IMR-90 (cell line): ENCODE results near the gene AHR. TPM values are rescaled to one million over a fixed set of nuclear protein-coding genes. Genes with fewer than 3 reads are reported as not detected.
A peak's percentile ranks its signal among the peaks of the same experiment; 100 is the strongest.

Experiments used
- ATAC-seq: fragments of 200-7000 bp; cut with Tn5 transposase; 2 replicates; pipeline ENCODE4 v1.9.1; 2020; ENCODE audit warnings: low read depth, mild to moderate bottlenecking, moderate library complexity
- BruUV-seq: library from RNA; stranded (reverse); fragments of 400-500 nt; replicated peaks from 2 replicates; lab custom pipeline; 2021; lab: Mats Ljungman, UMichigan
- CTCF ChIA-PET: fragments of 300-600 bp; formaldehyde crosslinking; extraction: SDS; loops from one replicate; lab custom pipeline; 2021; ENCODE audit warnings: antibody characterized with exemption; lab: Yijun Ruan, JAX
- POLR2A ChIA-PET: fragments of 300-600 bp; sonication (Branson Sonifier 250); formaldehyde crosslinking; loops from one replicate; lab custom pipeline; 2022; ENCODE audit warnings: antibody characterized with exemption; ENCODE audit not compliant: unreplicated experiment; lab: Charles Lee
- DNase-seq: peaks from one replicate; pipeline ENCODE4 v3.0.0; 2013
- H2AFZ ChIP-seq: replicated peaks from 2 replicates; pipeline ENCODE3; 2013; ENCODE audit warnings: low read length, mild to moderate bottlenecking; ENCODE audit not compliant: poor library complexity
- H2AK5ac ChIP-seq: 2 replicates; pipeline ENCODE4 v1.6.1; 2013; ENCODE audit warnings: low read depth, low read length, inconsistent platforms
- H2AK9ac ChIP-seq: replicated peaks from 2 replicates; pipeline ENCODE3; 2013; ENCODE audit warnings: mild to moderate bottlenecking, low read depth, low read length, moderate library complexity; ENCODE audit not compliant: poor library complexity
- H2BK120ac ChIP-seq: 2 replicates; pipeline ENCODE4 v1.6.1; 2013; ENCODE audit warnings: low read depth, low read length, inconsistent platforms
- H2BK15ac ChIP-seq: 3 replicates; pipeline ENCODE4 v1.6.1; 2013; ENCODE audit warnings: low read depth, low read length, inconsistent platforms
- H2BK20ac ChIP-seq: 2 replicates; pipeline ENCODE4 v1.6.1; 2013; ENCODE audit warnings: low read depth, mild to moderate bottlenecking, inconsistent platforms, low read length, moderate library complexity
- H2BK5ac ChIP-seq: 2 replicates; pipeline ENCODE4 v1.6.1; 2013; ENCODE audit warnings: mild to moderate bottlenecking, low read depth, low read length, inconsistent platforms; ENCODE audit not compliant: poor library complexity, severe bottlenecking
- H3K14ac ChIP-seq: replicated peaks from 2 replicates; pipeline ENCODE4 v1.6.1; 2013; ENCODE audit warnings: low read depth, low read length, inconsistent platforms
- H3K18ac ChIP-seq: 2 replicates; pipeline ENCODE4 v1.6.1; 2013; ENCODE audit warnings: low read depth, low read length, control low read depth
- H3K23ac ChIP-seq: 2 replicates; pipeline ENCODE4 v1.6.1; 2013; ENCODE audit warnings: low read depth, low read length, inconsistent platforms
- H3K27ac ChIP-seq: 2 replicates; pipeline ENCODE4 v1.5.1; 2013; ENCODE audit warnings: mild to moderate bottlenecking, control low read depth, low read length; ENCODE audit not compliant: insufficient read depth
- H3K27me3 ChIP-seq: 2 replicates; pipeline ENCODE4 v1.6.1; 2013; ENCODE audit warnings: low read length; ENCODE audit not compliant: control insufficient read depth, insufficient read depth
- H3K36me3 ChIP-seq: 2 replicates; pipeline ENCODE4 v1.6.1; 2013; ENCODE audit warnings: low read length, mixed read lengths; ENCODE audit not compliant: control insufficient read depth, insufficient read depth
- H3K4ac ChIP-seq: 2 replicates; pipeline ENCODE4 v1.6.1; 2013; ENCODE audit warnings: low read depth, low read length, inconsistent platforms
- H3K4me1 ChIP-seq: 2 replicates; pipeline ENCODE4 v1.6.1; 2013; ENCODE audit warnings: low read length, mixed read lengths; ENCODE audit not compliant: control insufficient read depth, insufficient read depth
- H3K4me2 ChIP-seq: 2 replicates; pipeline ENCODE4 v1.6.1; 2013; ENCODE audit warnings: low read depth, mild to moderate bottlenecking, control low read depth, low read length, moderate library complexity
- H3K4me3 ChIP-seq: 2 replicates; pipeline ENCODE4 v1.5.1; 2013; ENCODE audit warnings: low read depth, mild to moderate bottlenecking, control low read depth, low read length, moderate library complexity; ENCODE audit not compliant: insufficient read depth
- H3K56ac ChIP-seq: 2 replicates; pipeline ENCODE4 v1.6.1; 2013; ENCODE audit warnings: low read length, inconsistent platforms; ENCODE audit not compliant: insufficient read depth; ENCODE audit errors: extremely low read depth
- H3K79me1 ChIP-seq, 2 experiments: 2 replicates each; pipeline ENCODE4 v1.6.1; 2013; ENCODE audit warnings: low read length in 2 of 2, inconsistent platforms in 1 of 2, low read depth in 1 of 2
- H3K9ac ChIP-seq: 2 replicates; pipeline ENCODE4 v1.6.1; 2013; ENCODE audit warnings: low read depth, low read length, control low read depth
- H3K9me1 ChIP-seq: 2 replicates; pipeline ENCODE4 v1.6.1; 2013; ENCODE audit warnings: low read length, inconsistent platforms; ENCODE audit not compliant: insufficient read depth
- H3K9me3 ChIP-seq: 2 replicates; pipeline ENCODE4 v1.6.1; 2013; ENCODE audit warnings: low read length; ENCODE audit not compliant: control insufficient read depth, insufficient read depth
- H4K20me1 ChIP-seq: 2 replicates; pipeline ENCODE4 v1.6.1; 2013; ENCODE audit warnings: low read length, inconsistent platforms; ENCODE audit not compliant: insufficient read depth
- H4K5ac ChIP-seq: 2 replicates; pipeline ENCODE4 v1.6.1; 2013; ENCODE audit warnings: mild to moderate bottlenecking, low read depth, low read length, control low read depth
- H4K8ac ChIP-seq, 2 experiments: 2 replicates each; pipeline ENCODE4 v1.6.1; 2013; ENCODE audit warnings: low read depth in 2 of 2, low read length in 2 of 2, control low read depth in 1 of 2, inconsistent platforms in 1 of 2
- H4K91ac ChIP-seq: 2 replicates; pipeline ENCODE4 v1.6.1; 2013; ENCODE audit warnings: low read depth, low read length, inconsistent platforms; ENCODE audit not compliant: insufficient read depth
- BHLHE40 ChIP-seq: fragments of 150-350 bp; IDR thresholded peaks from 2 replicates; pipeline ENCODE4 v1.6.1; 2016; ENCODE audit warnings: mild to moderate bottlenecking, low read depth, low read length
- CEBPB ChIP-seq: IDR thresholded peaks from 2 replicates; pipeline ENCODE4 v1.6.1; 2012; ENCODE audit warnings: low read depth, low read length, improper control_type of control experiment
- CHD1 ChIP-seq: IDR thresholded peaks from 2 replicates; pipeline ENCODE4 v1.6.1; 2012; ENCODE audit warnings: low read depth, low read length, improper control_type of control experiment
- ELK1 ChIP-seq: fragments of 150-350 bp; IDR thresholded peaks from 2 replicates; pipeline ENCODE4 v1.6.1; 2016; ENCODE audit warnings: low read depth, mild to moderate bottlenecking, low read length, moderate library complexity, borderline replicate concordance
- FOS ChIP-seq: fragments of 150-350 bp; IDR thresholded peaks from 2 replicates; pipeline ENCODE4 v1.6.1; 2016; ENCODE audit warnings: low read depth, low read length
- MAFK ChIP-seq: IDR thresholded peaks from 2 replicates; pipeline ENCODE4 v1.6.1; 2012; ENCODE audit warnings: low read depth, low read length, improper control_type of control experiment
- MAZ ChIP-seq: IDR thresholded peaks from 2 replicates; pipeline ENCODE4 v1.6.1; 2012; ENCODE audit warnings: low read depth, mild to moderate bottlenecking, low read length, improper control_type of control experiment, moderate library complexity, borderline replicate concordance
- MXI1 ChIP-seq: IDR thresholded peaks from 2 replicates; pipeline ENCODE4 v1.6.1; 2012; ENCODE audit warnings: low read depth, mild to moderate bottlenecking, low read length, moderate library complexity, borderline replicate concordance
- NFE2L2 ChIP-seq: fragments of 150-350 bp; IDR thresholded peaks from 2 replicates; pipeline ENCODE4 v1.6.1; 2016; ENCODE audit warnings: low read depth, mild to moderate bottlenecking, low read length
- POLR2A ChIP-seq: IDR thresholded peaks from 2 replicates; pipeline ENCODE4 v1.6.1; 2012; ENCODE audit warnings: mild to moderate bottlenecking, low read depth, low read length
- RAD21 ChIP-seq: IDR thresholded peaks from 2 replicates; pipeline ENCODE4 v1.6.1; 2012; ENCODE audit warnings: low read length, improper control_type of control experiment
- RFX5 ChIP-seq: IDR thresholded peaks from 2 replicates; pipeline ENCODE4 v1.8.0; 2012; ENCODE audit warnings: low read depth, mild to moderate bottlenecking, low read length, moderate library complexity
- SMC3 ChIP-seq: fragments of 150-350 bp; IDR thresholded peaks from 2 replicates; pipeline ENCODE4 v1.6.1; 2016; ENCODE audit warnings: low read depth, mild to moderate bottlenecking, antibody characterized with exemption, low read length, moderate library complexity
- USF2 ChIP-seq: fragments of 150-350 bp; IDR thresholded peaks from 2 replicates; pipeline ENCODE4 v1.6.1; 2017; ENCODE audit warnings: mild to moderate bottlenecking, antibody characterized with exemption, low read length, low read depth
- WGBS, 2 experiments: methylation state at CpG; one replicate each; pipeline versions ENCODE4 v1.1.5 to v1.1.7; 2013; ENCODE audit warnings: missing lambda C conversion rate in 2 of 2; ENCODE audit not compliant: insufficient read length in 1 of 2; ENCODE audit errors: extremely low coverage in 2 of 2; 5-methylcytosine and 5-hydroxymethylcytosine counted together
- dilution Hi-C: fragments of 300-500 bp; cut with HindIII; formaldehyde crosslinking; loops from one replicate; pipeline ENCODE4 v1.14.3; 2018; ENCODE audit warnings: low sequenced_read_pairs; ENCODE audit not compliant: unreplicated experiment
- in situ Hi-C: fragments of 300-500 bp; cut with MboI; formaldehyde crosslinking; loops from 3 replicates; pipeline ENCODE4 v1.14.3; 2019; ENCODE audit warnings: low sequenced_read_pairs, inconsistent platforms, mixed read lengths
- intact Hi-C: fragments of 100-400 bp; cut with micrococcal nuclease; formaldehyde crosslinking; loops from 2 replicates; pipeline ENCODE4 v1.10.0; 2022
- polyA plus RNA-seq, 3 experiments: library from polyadenylated mRNA; depleted of rRNA; stranded (reverse); fragments of >200 nt; gene quantifications; 2 replicates each; pipeline ENCODE4 v1.2.3, GENCODE V29; 2012; ENCODE audit warnings: low replicate concordance in 1 of 3
- total RNA-seq: library from RNA; depleted of rRNA; stranded (reverse); fragments of >200 nt; gene quantifications from 2 replicates; pipeline ENCODE4 v1.2.3, GENCODE V29; 2012

The AHR gene
- total and polyA plus RNA-seq, 2 of the 4 experiments (the other 2 are of a cell fraction), result 6.9 to 55.2 TPM

- Histone ChIP-seq H2AFZ (no peak overlapping the region), H2BK20ac (peak overlapping the region; percentile 67), H3K79me1 (no peaks in the 10 kb centered on the region), H3K4ac (no peak overlapping the region), H2BK120ac (peak overlapping the region; percentile 25; the same call in 1 of the 2 replicates), H3K4me3 (no peak overlapping the region), H3K27ac (no peak overlapping the region), H3K14ac (0 out of 2 replicates have a peak overlapping the region, but pooled peaks have one; percentile 25), H3K36me3 (no peaks in the 10 kb centered on the region), H4K91ac (no peak overlapping the region), H4K20me1 (no peaks in the 10 kb centered on the region), H3K27me3 (no peaks in the 10 kb centered on the region), H3K9me3 (no peaks in the 10 kb centered on the region), H3K9me1 (peaks cover 6% of the 10 kb centered on the region), H2AK5ac (peak overlapping the region; percentile 72; the same call in 1 of the 2 replicates), H4K8ac (0 out of 4 replicates have a peak overlapping the region, but pooled peaks have one; percentile 20 to 25), H3K56ac (no peak overlapping the region), H2BK5ac (no peak overlapping the region), H2BK15ac (peak overlapping the region; percentile 5; the same call in 2 of the 3 replicates), H2AK9ac (no peak overlapping the region), H3K23ac (0 out of 2 replicates have a peak overlapping the region, but pooled peaks have one; percentile 25), H4K5ac (no peak overlapping the region), H3K4me1 (peaks cover 15% of the 10 kb centered on the region), H3K9ac (no peak overlapping the region), H3K4me2 (no peak overlapping the region), H3K18ac (peak overlapping the region; percentile 46; the same call in 1 of the 2 replicates)
- in situ Hi-C loops, result no loop called here
- intact Hi-C loops, result loop anchor here (10.0 kb wide), 1 partner anchor 1030 kb away; no protein-coding TSS in a partner anchor
- BruUV-seq, result no TSS peak
- WGBS, 2 experiments, result 100% methylated on average over 2 of the region's 5 CpGs; no CpG with 5 or more reads in 1 of the 2 experiments
- ATAC-seq (no peak), DNase-seq (no peak)
- ChIA-PET POLR2A (no interaction called here), CTCF (interaction anchor here (0.6 to 1.0 kb wide), 3 partner anchors 34 to 955 kb away, joined by 3 to 9 read pairs (median 3); no protein-coding TSS in a partner anchor)
- dilution Hi-C loops, result no loop called here
- no peak for TF ChIP-seq RAD21
- no peak for TF ChIP-seq FOS
- TF ChIP-seq RFX5, result no peak
- no peak for TF ChIP-seq MAFK
- TF ChIP-seq BHLHE40, result no peak
- TF ChIP-seq USF2, result no peak
- TF ChIP-seq POLR2A, result no peak
- TF ChIP-seq CEBPB, result no peak
- TF ChIP-seq NFE2L2, result no peak
- no peak for TF ChIP-seq ELK1
- no peak for TF ChIP-seq SMC3
- no peak for TF ChIP-seq CHD1
- no peak for TF ChIP-seq MAZ
- no peak for TF ChIP-seq MXI1
Observed at GRCh38 chr7:17374654-17375053, 76.2 kb downstream of the AHR start.
